GM19397 (cell line): ENCODE data around the gene ZFP90.
"Not testable (repeated sequence)": the region's sequence is repeated elsewhere in the genome, so short reads cannot be mapped to it uniquely, and the experiment has no call there.

Experiments
- ATAC-seq: cut with Tn5 transposase; IDR thresholded peaks from one replicate; pipeline ENCODE4 v1.9.1; 2021; ENCODE audit warnings: mild to moderate bottlenecking, moderate library complexity; ENCODE audit not compliant: unreplicated experiment

ZFP90 gene

DNA sequence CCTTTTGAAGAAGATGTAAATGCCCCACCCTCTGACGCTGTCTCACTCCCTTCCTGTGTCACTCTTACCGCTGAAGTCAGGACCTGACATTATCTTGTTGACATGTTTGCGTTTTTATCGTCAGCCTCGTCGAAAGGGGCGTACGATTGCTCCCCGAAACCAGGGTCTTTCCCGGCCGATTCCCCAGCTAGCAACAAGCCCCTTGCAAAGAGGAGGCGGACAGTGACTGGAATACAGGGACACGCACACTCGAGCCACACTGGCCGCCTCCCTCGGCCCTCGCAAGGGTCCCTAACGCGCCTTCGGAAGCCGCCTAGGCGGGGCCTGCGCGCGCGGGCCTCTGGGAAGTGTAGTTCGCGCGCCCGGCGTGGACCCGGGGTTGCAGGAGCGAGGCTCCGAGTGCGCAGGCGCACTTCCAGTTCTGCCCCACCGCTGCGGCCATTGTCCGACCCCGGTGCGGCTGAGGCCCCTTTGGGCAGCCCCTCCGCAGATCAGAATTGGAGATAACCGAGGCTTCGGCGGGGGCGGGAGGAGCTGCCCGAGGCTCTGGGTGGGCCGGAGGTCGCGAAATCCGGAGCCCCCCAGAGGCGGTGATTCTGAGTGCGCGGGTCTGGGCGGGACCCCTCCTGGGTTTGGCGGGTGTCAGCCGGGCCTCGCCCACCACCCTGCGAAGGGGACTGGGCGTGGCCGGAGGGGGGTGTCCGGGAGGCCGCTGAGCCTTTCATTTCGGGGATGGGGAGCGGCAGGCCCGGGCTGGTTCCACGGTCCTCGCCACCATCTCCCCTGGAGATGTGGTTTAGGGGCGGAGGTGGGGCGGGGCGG, at the start of gene ZFP90:
ZFP90 (plus strand) TSS at position 412 of the 822 bp plus-strand sequence. CDS start 502 bp downstream, outside the sequence.
- ATAC-seq: peak; percentile 95

DNA sequence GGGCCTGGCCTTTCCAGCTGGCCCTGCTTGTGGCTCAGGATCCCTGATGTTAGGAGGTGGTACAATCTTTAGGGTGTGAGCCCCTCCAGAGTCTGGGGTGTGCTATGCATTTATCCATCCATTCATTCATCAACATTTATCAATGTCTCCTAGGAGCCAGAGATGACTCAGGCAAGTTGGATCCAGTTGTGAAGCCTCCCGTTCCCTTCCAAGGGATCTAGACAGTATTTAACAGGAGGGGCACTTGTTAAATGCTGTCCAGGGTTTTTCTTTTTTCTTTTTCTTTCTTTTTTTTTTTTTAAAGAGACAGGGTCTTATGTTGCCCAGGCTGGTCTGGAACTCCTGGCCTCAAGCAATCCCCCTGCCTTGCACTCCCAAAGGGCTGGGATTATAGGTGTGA, 48.7 kb upstream of the ZFP90 start:
- no peak for ATAC-seq

DNA sequence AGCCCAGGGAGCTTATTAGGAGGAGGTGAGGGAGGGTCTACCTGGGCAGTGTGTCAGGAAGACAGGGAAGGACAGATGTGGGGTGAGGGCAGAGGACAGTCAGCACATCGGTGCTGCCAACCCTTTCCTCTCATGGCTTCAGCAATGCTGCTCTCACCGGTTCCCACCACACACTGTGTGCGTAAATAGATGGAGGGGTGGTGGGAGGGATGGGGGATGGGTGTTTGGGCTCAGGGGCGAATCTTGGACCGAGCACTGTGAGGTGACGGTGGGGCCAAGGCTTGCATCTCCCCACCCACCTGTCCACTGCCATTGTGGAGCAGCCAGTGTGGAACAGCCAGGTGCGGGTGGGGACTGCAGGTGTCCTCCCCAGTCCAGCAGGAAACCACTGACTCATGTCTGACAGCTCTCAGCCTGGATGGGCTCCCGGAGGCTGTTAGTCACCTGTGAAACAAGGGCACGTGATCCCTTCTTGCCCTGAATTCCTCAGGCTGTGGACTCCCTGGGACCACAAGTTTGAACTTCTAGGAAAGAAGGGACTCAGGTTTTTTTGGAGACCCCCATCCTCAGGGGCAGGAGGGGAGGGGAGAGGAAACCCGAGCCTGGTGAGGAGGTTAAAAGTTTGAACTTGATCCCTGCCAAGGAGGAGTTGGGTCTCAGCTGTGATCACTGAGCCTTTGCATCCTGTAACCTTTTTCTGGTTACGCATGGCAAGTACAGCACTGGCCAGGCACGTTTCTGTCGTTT, 48.1 kb upstream of the ZFP90 start:
- no peak for ATAC-seq

DNA sequence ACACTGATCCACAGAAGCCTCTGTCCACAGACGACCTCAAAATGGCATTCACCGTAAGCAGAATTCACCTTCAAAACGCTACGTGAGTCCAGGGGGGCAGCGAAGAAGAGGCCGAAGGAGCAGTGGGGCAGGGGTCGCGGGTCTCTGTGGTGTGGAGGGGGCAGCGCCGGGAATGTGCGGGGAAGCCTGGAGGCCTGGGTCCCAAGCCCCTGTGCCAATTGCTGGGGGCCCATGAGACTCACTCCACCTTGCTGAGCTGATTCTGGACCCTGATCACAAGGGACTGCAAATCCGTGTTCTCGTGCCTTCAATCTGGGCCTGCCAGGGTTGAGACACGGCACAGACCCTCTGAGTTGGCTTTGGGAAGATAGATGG, 47.5 kb upstream of the ZFP90 start:
- no peak for ATAC-seq

DNA sequence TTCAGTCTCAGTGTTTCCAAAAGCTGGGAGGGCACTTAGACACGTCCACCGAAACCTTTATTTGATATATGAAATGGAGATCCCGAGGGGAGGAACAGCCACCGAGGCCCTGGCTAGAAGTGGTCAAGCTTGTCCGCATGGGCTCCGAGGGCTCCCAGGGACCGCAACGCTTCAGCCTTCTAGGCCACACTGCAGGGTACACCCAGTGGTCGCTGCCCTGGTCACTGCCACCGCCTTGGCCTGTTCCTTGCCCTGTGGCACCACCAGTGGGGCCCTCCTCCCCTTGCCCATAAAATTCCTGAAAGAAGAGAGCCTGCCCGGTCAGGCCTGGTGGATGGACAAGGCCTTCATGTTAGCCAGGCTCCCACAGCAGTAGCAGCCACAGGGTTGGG, 46.9 kb upstream of the ZFP90 start:
- no peak for ATAC-seq

DNA sequence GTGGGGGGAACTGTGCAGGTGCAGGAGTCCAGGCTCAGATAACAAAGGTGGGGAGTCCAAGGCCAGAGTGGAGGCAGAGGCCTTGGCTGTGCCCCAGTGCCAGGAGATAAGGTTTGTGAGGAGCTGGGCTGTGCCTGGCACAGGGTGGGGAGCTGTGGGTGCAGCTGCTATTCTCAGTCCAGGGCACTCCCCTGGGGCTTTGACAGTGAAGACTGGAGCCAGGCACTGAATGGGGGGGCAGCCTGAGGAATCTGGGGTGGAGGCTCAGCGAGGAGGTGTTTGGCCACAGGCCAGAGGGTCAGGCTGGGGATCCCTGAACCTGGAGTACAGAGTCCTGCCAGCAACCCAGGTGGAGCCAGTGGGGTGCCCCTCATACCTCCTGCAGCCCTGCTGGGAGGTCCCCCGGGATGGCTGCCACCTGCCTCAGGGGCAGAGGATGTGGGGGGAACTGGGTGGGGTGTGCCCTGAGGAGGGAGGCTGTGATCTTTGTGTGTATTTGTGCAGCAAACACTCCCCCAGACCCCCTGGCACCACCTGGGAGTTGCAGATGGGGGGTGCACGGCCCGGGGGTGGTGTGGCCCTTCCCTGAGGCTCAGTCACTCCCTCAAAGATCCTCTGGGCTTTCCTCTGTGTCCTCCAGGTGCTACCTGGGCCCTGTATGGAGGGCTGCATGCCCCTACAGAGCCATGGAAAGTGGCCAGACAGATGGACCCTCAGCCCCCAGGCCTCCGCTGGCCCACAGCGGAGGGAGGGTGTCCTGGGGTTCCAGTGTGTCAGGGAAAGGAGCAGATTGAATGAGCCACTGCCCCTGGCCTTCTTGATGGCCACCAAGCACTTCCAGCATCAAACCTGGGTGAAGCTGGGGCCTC, 46.3 kb upstream of the ZFP90 start:
- ATAC-seq: no peak

DNA sequence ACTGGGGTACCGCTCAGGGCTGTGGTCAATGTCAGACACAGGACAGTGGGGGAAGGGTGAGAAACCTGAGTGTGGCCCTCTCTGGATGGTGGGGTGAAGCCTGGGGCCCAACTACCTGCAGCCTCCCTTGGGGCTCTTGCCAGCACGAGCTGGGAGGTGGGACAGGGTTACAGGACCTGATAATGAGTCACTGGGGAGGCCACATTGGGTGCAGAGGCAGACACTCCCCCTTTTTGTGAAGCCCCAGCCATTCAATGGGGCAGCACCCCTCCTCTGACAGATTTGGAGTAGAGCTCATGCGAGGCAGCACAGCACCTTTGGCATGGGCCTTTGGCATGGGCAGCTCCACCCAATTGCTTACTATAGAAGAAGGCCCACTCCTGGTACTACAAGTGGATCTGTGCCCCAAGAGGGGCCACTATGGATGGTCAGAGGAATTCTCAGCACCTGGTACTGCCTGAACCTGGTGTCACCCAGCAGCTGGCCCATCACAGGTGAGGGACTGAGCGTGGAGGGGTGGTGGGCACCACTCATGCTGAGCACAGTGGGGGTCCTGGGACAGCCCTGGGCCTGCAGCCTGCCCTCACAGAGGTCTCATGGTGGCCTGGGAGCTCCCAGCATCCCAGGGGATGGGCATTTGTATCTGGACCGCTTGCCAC, 45.5 kb upstream of the ZFP90 start:
- ATAC-seq: no peak

DNA sequence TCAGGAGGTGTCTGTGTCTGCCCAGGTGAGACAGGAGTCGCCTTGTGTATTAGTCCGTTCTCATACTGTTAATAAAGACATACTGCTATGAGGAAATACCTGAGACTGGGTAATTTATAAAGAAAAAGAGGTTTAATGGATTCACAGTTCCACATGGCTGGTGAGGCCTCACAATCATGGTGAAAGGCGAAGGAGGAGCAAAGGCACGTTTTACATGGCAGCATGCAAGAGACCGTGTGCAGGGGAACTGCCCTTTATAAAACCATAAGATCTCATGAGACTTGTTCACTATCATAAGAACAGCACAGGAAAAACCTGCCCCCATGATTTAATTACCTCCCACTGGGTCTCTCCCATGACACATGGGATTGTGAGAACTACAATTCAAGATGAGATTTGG, 44.8 kb upstream of the ZFP90 start:
- not testable (repeated sequence) for ATAC-seq

DNA sequence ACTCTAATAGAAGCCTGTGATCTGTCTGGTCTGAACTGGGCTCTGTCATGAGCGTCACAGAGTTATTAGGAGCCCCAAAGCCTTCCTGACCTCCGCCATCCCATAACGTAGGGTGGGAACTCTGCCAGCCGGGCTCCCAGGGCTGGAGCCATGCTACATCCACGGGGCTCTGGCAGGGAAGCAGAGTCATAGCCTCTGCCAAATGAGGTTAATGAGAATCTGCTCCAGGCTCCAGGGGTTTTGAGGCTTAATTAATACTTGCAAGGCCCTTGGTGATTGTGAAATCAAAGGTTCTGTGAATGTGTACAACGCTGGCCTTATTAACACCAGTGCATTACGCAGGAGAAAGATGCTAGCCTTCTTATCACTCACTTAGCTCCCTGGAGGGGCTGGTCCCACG, 42.4 kb upstream of the ZFP90 start:
- no peak for ATAC-seq

DNA sequence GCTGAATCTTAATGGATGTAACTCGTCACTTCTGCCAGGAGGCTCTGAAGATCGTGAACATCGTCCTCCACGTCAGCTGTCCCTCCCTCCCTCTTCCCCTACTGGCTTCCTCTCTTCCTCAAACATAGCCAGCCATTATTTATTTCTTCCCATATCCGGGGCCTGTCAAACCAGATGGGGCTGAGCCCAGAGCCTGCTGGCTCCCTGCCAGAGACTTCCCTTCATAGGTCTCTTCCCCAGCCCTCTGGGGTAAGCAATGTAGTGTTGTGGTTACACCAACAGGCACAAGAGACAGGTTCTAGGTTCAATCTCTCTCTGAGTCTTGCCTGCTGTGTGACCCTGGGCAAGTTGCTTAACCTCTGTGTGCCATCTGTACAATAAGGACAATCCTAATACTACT, 40.1 kb upstream of the ZFP90 start:
- ATAC-seq: no peak

DNA sequence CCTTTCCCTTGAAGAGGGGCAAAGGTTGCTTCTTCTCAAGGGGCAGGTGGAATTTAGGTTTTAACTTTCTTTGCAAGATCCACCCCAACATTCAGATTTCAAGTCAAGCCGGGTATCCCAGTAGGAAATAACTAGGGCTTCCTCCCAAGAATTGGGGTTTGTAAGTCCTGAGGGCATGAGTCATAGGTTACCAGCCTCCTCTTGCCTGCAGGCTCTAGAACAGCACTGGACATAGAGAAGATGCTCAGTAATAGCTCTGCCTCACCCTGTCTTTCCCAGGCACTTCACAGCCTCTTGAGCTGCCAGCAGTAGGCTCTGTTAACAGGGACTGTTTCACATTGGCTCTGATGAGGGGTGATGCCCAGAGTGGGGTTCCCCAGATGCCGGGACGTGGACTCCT, 35.8 kb upstream of the ZFP90 start:
- ATAC-seq: no peak

DNA sequence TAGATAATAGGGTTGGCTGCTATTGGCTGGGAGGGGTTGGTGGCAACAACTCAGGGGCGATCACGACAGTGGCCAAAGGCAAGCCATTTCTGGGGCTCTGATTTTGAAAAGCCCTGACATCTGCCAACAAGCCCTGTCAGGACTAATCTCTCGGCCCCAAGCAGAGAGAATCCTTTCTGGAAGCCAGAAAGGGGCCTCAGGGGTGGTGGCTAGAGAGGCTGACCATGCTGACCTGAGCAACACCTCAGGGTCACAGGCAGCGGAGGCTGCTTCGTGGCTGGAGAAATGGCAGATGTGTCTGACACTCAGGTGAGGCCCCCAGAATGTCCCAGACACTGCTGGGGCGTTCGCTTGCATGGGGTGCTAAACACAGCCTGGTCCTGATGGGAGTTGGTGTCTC, 35.0 kb upstream of the ZFP90 start:
- no peak for ATAC-seq

DNA sequence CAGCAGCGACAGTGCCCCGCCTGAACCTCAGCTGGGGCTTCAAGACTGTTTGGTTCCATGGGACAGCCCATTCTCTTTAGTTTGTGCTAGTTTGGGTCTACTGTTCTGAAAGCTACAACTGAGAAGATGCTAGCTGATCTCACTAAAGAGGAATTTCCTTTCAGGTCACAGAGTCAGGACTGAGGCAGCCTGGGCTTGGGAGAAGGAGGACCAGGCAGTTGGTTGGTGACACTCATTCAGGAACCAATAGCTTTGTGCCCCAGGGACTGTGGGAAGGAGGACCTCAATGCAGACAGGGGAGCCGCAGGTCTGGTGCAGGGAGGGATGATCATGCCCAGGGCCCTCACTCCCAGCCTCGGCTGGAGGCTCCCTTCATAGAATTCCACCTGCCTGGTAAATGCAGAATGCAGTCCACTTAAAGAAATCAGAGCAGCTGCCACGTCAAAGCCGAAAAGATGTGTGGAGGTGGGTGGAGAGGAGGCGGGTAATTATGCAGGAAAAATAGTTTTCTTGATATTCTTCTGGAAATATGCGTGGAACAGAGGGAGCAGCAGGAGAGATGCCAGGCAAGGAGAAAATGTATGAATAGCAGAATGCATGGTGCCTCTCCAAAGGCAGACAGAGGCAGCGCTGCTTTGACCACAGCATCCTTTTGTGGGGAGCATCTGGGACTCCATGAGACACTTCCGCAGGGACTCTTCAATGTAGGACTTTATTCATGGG, 32.6 kb upstream of the ZFP90 start:
- no peak for ATAC-seq

DNA sequence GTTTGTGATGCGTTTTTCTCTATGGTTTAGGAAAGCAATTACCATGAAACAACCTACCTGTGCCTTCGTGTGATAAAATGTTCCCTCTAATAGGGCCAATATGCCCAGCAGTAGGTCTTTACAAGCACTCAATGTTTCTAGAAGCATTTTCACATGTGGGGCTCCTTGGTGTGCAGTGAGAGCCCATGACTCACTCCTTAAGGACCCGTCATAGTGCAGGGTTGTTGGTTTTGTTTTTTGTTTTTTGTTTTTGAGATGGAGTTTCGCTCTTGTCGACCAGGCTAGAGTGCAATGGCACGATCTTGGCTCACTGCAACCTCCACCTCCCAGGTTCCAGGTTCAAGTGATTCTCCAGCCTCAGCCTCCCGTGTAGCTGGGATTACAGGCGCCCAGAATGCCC, 31.1 kb upstream of the ZFP90 start:
- ATAC-seq: no peak

DNA sequence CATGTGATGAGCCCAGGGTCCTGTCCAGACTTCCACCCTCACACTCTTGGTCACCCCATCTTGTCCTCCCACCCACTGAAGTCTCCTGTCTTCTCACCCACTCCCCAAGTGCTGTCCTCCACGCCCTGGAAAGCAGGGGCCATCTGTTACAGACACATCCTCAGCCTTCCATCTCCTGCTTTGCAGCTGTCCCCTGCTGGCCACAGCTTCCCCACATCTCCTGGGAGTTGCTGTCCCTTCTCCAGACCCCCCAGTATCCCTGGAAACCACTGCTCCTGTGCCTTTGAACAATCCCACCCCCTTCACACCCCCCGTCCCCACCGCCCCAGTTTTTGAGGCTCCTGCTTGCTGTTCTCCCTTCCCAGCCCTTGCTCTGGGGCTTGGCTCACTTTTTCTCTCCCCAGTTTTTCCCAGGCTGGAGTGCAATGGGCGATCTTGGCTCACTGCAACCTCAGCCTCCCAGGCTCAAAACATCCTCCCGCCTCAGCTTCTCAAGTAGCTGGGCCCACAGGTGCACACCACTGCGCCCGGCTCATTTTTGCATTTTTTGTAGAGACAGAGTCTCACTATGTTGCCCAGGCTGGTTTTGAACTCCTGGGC, 30.4 kb upstream of the ZFP90 start:
- no peak for ATAC-seq

DNA sequence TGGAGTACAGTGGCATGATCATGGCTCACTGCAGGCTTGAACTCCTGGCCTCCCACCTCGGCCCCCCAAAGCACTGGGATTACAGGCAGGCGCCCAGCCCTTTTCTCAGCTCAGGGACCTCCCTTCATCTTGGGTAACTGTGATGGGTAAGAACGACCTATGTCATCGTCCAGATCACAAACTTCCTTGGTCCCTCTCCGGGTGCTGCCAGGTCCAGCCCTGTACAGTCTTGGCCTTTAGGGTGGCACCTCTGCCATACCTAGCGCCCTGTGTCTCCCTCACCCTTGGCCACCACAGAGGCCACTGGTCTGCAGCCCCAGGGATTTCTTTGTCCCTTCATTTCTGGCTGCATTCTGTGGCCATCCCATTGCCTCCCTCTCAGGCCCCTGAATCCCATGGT, 29.7 kb upstream of the ZFP90 start:
- ATAC-seq: no peak

DNA sequence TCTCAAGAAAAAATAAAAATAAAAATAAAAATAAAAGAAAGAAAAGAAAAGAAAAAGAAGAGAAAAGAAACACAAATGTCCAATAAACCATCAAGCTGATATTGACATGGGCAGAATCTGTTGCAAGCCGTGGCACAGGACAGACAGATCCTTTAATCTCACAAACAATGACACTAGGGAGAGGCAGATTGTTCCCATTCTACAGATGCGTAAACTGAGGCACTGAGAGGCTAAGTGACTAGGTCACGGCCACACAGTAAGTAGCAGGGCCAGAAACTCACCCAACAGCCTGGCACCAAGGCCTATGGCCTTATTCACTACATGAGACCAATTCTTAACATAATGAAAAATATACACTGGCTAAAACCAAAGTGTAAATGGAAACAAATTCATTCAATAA, 28.3 kb upstream of the ZFP90 start:
- ATAC-seq: no peak

DNA sequence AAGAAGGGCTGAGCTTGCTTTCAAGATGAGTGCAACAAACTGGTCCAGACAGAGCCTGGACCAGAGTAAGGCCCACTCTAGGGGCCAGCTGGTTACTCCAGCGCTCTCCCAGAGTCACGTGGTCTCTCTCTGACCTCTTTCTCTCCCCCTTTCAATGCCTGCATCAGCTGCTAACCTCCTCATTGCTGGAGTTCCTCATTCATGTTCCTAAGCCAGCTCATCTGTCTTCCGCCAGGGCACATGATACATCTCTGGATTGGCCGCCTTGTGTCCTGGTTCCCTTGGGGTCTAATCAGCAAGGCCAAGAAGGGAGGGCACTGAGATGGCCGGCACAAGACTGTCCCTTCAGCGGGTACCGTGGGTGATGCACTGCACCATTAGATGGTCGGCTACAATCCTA, 26.9 kb upstream of the ZFP90 start:
- no peak for ATAC-seq

DNA sequence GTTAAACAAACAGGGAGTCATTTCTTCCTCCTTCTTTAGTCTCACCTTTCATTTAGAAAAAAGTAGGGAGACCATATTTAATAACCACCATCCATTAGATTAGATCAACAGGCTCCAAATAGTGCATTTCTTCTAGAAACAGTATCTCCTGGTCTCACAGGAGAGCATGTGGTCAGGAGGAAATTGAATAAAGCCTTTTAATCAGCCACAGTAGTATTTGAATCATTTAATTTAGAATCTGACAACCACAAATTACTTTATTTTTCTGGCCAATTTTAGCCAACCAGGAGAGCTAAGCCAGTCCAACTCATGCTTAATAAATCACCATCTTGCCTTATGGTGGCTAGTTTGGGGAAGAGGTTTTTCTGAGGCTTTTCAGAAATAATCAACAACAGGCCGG, 26.3 kb upstream of the ZFP90 start:
- no peak for ATAC-seq

DNA sequence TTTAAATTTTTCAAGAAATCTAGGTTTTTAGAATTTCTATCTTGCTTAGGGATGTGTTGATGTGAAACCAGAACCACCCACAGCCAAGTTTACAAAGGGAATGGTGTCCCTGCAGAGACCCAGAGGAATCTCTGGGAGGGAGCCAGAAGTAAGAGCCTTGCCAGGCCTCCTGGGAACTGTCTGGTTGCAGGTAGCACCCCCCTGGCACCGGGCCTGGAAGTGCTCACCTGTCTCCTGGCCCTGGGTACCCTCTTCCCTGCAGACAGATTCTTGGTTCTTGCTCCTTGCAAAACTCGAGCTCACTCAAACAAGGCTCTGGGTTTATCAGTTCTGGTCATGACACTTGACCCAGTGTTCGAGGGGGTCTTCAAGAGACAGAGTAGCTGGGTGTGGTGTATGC, 24.6 kb upstream of the ZFP90 start:
- ATAC-seq: no peak
